HFF-Myc (cell line): ENCODE results near the gene MCM9.

Experiments used
- DNase-seq: peaks from one replicate; pipeline ENCODE4 v3.0.0-alpha.2; 2011; ENCODE audit warnings: low read depth; ENCODE audit errors: extremely low read depth
- H3K4me3 ChIP-seq: replicated peaks from 2 replicates; pipeline ENCODE4 v1.5.1; 2011; ENCODE audit warnings: low read depth, mild to moderate bottlenecking, control low read depth, low read length
- CTCF ChIP-seq: IDR thresholded peaks from 2 replicates; pipeline ENCODE4 v1.5.1; 2012; ENCODE audit warnings: mild to moderate bottlenecking, low read depth, low read length, control low read depth; ENCODE audit errors: missing control alignments

The MCM9 gene

GRCh38 chr6:118908441-118908840 lies 26.5 kb downstream of the MCM9 start:
- no peak overlapping the region for H3K4me3 ChIP-seq
- no peak for TF ChIP-seq CTCF
- DNase-seq, result no peak

GRCh38 chr6:118905851-118906250 lies 29.1 kb downstream of the MCM9 start:
- DNase-seq, result no peak
- TF ChIP-seq CTCF, result no peak
- H3K4me3 ChIP-seq, result no peak overlapping the region

GRCh38 chr6:118905084-118905483 lies 29.9 kb downstream of the MCM9 start:
- TF ChIP-seq CTCF, result no peak
- H3K4me3 ChIP-seq, result no peak overlapping the region
- no peak for DNase-seq

GRCh38 chr6:118903691-118904090 lies 31.3 kb downstream of the MCM9 start:
- no peak overlapping the region for H3K4me3 ChIP-seq
- DNase-seq, result no peak
- TF ChIP-seq CTCF, result no peak

- DNase-seq, result no peak
- no peak for TF ChIP-seq CTCF
- H3K4me3 ChIP-seq, result no peak overlapping the region
These were observed 31.8 kb downstream of the MCM9 start for GRCh38 chr6:118903138-118903537.

GRCh38 chr6:118902726-118903125 lies 32.2 kb downstream of the MCM9 start:
- TF ChIP-seq CTCF, result no peak
- no peak for DNase-seq
- no peak overlapping the region for H3K4me3 ChIP-seq

GRCh38 chr6:118899948-118900347 lies 35.0 kb downstream of the MCM9 start:
- no peak for DNase-seq
- H3K4me3 ChIP-seq, result no peak overlapping the region
- TF ChIP-seq CTCF, result no peak
